Measurements from ENCODE around the gene SLC2A1.

The SLC2A1 gene

DNA sequence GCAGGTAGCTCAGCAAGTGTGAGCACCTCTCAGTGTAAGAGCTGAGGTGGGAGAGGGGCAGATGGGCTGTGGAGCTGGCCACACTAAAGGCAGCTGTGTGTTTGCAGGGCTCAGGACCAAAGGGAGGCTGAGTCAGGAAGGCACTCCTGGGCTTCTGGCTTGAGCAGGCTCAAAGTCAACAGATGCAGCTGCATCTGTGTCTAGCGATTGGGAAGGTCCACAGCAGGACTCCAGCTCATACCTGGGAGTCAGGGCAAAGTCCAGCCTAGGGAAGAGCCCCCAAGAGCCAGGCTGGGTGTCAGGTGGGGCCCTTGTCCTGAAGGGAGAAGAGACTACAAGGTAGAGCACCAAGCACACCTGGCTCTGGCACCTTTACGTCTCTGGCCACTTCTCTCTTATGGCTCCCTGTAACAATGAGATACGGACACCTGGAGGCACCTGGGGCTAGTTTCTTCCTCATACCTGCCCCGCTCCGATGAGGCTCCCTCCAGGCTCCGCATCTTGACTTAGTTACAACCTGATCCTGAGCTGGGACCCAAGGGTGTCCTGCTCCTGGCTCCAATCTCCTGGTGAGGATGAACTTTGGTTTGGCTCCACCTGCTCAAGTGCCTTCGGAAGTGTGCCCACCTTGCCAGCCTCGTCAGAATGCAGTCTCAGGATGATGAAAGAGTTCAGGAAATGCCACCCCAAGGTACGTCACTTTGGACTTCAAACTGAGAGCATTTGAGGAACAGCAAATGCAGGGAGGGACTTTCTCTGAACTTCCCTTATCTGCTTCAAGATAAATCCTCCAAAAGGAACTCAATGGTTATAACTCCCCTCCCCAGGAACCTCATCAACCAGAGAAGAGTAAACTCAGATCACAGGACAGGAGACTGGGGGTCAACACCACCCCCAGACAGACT is 21.5 kb upstream of the SLC2A1 start:
- H3K9me3 ChIP-seq (ENCODE audit: control insufficient read depth in 1 of 2, low read length in 2 of 2): no peaks in the 10 kb centered on the region
- no peaks in the 10 kb centered on the region for H3K36me3 ChIP-seq (ENCODE audit: control insufficient read depth in 1 of 2, insufficient read depth in 2 of 2, low read length in 2 of 2)
- H3K27me3 ChIP-seq (ENCODE audit: control insufficient read depth in 1 of 2, insufficient read depth in 2 of 2, low read length in 2 of 2): no peaks in the 10 kb centered on the region
- peaks cover 11 to 15% of the 10 kb centered on the region in 2 donors for H3K4me1 ChIP-seq (ENCODE audit: control insufficient read depth in 1 of 2, insufficient read depth in 2 of 2, low read length in 2 of 2)
- peak overlapping the region; percentile 40 to 48 for H3K4me3 ChIP-seq (ENCODE audit: low read depth in 1 of 2, low read length in 2 of 2)
- H3K9ac ChIP-seq (ENCODE audit: low read depth in 1 of 2, low read length in 2 of 2): peak overlapping the region; percentile 6 to 28
- H3K27ac ChIP-seq (ENCODE audit: low read depth, low read length): no peak overlapping the region

DNA sequence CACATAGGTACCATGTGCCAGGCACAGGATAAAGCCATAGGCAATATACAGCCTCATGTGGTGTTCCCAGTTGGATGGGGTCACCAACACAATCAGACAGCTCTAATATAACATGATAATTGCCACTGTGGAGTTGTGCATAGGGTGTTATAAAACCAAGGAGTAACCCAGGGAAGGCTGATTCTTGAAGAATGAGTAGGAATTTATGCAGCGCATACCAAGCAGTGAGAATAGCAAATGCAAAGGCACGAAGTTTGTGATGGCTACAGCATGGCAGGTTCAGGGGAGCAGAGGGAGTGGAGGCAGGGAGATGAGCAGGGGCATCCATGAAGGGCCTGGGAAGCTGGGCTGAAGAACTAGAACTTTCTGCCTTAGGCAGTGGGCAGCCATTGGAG is 20.4 kb upstream of the SLC2A1 start:
- H3K4me1 ChIP-seq (ENCODE audit: control insufficient read depth in 1 of 2, insufficient read depth in 2 of 2, low read length in 2 of 2): peaks cover 11 to 15% of the 10 kb centered on the region in 2 donors
- no peak overlapping the region for H3K27ac ChIP-seq (ENCODE audit: low read depth, low read length)
- H3K36me3 ChIP-seq (ENCODE audit: control insufficient read depth in 1 of 2, insufficient read depth in 2 of 2, low read length in 2 of 2): no peaks in the 10 kb centered on the region
- H3K9me3 ChIP-seq (ENCODE audit: control insufficient read depth in 1 of 2, low read length in 2 of 2): no peaks in the 10 kb centered on the region
- no peak overlapping the region for H3K9ac ChIP-seq (ENCODE audit: low read depth in 1 of 2, low read length in 2 of 2)
- no peak overlapping the region for H3K4me3 ChIP-seq (ENCODE audit: low read depth in 1 of 2, low read length in 2 of 2)
- no peaks in the 10 kb centered on the region for H3K27me3 ChIP-seq (ENCODE audit: control insufficient read depth in 1 of 2, insufficient read depth in 2 of 2, low read length in 2 of 2)

DNA sequence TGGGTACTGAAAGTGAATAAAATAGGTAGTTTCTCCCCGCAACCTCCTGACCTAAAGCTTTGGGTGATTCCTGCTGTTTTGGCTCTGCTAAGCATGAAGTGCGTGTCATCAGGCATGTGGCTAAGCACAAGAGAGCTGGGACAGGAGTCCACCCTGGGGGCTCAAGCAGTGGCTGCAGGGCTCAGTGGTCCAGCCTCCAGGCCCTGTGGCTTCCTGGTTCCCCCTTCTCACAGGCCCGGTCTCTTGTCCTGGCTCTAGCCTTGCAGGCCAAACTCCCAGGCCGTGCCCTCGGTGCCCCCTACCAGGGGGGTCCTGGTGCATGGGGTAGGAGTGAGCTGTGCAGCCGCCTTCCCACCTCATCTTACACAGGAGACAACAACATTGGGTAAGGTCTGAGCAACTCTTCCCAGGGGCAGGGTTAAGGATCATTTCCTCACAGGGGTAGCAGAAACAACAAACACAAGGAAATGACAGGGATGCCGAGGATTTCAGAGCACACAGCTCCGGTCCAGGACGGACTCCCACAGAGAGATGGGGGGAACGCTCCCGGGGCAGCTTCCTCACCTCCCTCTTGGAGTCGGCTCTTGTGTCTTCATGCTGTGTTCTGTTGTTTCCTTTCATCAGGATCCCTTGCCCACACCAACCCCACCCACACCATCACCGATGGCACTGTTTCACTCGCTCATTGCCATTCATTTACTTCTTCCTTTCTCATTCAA is 19.8 kb upstream of the SLC2A1 start:
- no peaks in the 10 kb centered on the region for H3K27me3 ChIP-seq (ENCODE audit: control insufficient read depth in 1 of 2, insufficient read depth in 2 of 2, low read length in 2 of 2)
- no peaks in the 10 kb centered on the region for H3K9me3 ChIP-seq (ENCODE audit: control insufficient read depth in 1 of 2, low read length in 2 of 2)
- no peak overlapping the region for H3K9ac ChIP-seq (ENCODE audit: low read depth in 1 of 2, low read length in 2 of 2)
- H3K27ac ChIP-seq (ENCODE audit: low read depth, low read length): no peak overlapping the region
- no peak overlapping the region for H3K4me3 ChIP-seq (ENCODE audit: low read depth in 1 of 2, low read length in 2 of 2)
- H3K4me1 ChIP-seq (ENCODE audit: control insufficient read depth in 1 of 2, insufficient read depth in 2 of 2, low read length in 2 of 2): peaks cover 11 to 15% of the 10 kb centered on the region in 2 donors
- H3K36me3 ChIP-seq (ENCODE audit: control insufficient read depth in 1 of 2, insufficient read depth in 2 of 2, low read length in 2 of 2): no peaks in the 10 kb centered on the region

DNA sequence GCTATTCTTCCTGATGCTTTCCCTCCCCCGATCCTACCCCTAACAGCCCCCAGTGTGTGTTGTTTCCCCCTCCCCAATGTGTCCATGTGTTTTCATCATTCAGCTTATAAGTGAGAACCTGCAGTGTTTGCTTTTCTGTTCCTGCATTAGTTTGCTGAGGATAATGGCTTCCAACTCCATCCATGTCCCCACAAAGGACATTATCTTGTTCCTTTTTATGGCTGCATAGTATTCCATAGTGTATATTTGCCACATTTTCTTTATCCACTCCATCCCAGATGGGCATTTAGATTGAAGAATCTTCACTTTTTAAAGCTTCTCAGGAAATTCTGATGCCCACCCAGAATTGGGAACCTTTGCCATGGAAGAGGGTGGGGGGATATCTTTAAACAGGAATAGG is 19.0 kb upstream of the SLC2A1 start:
- Histone ChIP-seq H3K9me3 (ENCODE audit: control insufficient read depth in 1 of 2, low read length in 2 of 2) (no peaks in the 10 kb centered on the region), H3K27ac (ENCODE audit: low read depth, low read length) (no peak overlapping the region), H3K36me3 (ENCODE audit: control insufficient read depth in 1 of 2, insufficient read depth in 2 of 2, low read length in 2 of 2) (no peaks in the 10 kb centered on the region), H3K27me3 (ENCODE audit: control insufficient read depth in 1 of 2, insufficient read depth in 2 of 2, low read length in 2 of 2) (no peaks in the 10 kb centered on the region), H3K4me1 (ENCODE audit: control insufficient read depth in 1 of 2, insufficient read depth in 2 of 2, low read length in 2 of 2) (peaks cover 11 to 15% of the 10 kb centered on the region in 2 donors), H3K9ac (ENCODE audit: low read depth in 1 of 2, low read length in 2 of 2) (no peak overlapping the region), H3K4me3 (ENCODE audit: low read depth in 1 of 2, low read length in 2 of 2) (no peak overlapping the region)

DNA sequence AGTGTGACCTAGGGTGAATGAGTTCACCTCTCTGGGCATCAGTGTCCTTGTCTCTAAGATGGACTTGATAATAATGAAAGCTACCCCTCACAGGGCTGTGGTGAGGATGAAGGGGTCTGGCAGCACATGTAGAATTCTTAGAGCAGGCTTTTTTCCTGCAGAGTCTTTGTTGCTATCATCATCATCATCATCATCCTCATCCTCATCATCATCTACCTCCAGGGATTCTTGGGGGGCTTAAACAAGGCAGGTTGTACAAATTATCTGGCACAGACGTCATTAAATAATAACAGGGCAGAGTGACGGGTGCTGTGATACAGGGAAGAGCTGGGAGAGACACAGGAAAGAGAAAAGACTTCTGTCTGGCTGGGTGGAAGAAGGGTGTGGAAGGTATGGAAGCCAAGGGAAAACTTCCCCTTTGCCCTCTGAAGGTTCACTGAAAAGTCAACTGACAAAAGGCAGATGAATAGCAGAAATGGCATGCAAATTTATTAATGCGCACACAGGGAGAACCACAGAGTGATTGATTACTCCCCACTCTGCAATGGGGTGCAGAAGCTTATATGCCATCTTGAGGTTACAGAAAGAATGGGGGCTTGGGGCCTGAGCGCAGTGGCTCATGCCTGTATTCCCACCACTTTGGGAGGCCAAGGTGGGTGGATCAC is 17.0 kb upstream of the SLC2A1 start:
- Histone ChIP-seq H3K27me3 (ENCODE audit: control insufficient read depth in 1 of 2, insufficient read depth in 2 of 2, low read length in 2 of 2) (no peaks in the 10 kb centered on the region), H3K4me1 (ENCODE audit: control insufficient read depth in 1 of 2, insufficient read depth in 2 of 2, low read length in 2 of 2) (peaks cover 10% of the 10 kb centered on the region in 2 donors), H3K27ac (ENCODE audit: low read depth, low read length) (no peak overlapping the region), H3K36me3 (ENCODE audit: control insufficient read depth in 1 of 2, insufficient read depth in 2 of 2, low read length in 2 of 2) (no peaks in the 10 kb centered on the region), H3K4me3 (ENCODE audit: low read depth in 1 of 2, low read length in 2 of 2) (no peak overlapping the region), H3K9ac (ENCODE audit: low read depth in 1 of 2, low read length in 2 of 2) (no peak overlapping the region), H3K9me3 (ENCODE audit: control insufficient read depth in 1 of 2, low read length in 2 of 2) (no peaks in the 10 kb centered on the region)

DNA sequence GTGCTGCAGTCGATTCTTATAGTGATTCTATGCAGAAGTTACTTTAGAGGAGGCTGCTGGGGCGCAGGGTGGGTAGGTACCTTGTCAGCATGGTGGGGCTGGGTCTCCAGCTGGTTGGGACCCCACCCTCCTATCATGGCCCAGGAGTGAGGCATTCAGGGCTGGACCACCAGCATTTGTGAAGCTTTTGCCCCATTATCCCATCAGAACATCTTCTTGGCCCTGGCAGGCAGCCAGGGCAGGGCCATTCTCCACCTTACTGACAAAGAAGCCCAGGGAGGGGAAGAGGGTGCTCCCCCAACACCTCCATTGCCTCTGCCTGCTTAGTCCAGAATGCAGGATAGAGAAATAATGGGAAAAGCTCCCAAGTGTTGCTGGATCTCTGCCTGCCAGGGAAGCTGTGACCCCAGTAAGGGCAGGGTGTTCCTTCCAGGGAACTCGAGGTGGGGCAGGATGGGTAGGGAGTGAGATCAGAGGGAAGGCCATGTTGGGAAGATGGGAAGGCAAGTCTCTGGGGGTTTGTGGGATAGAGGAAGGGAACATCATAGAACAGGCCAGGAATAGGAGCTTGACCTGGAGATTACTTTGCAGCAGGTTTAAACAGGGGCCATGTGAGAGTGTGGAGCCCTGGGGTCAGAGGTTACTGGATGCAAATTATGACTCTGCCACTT is 16.2 kb upstream of the SLC2A1 start:
- H3K4me3 ChIP-seq (ENCODE audit: low read depth in 1 of 2, low read length in 2 of 2): no peak overlapping the region
- no peak overlapping the region for H3K9ac ChIP-seq (ENCODE audit: low read depth in 1 of 2, low read length in 2 of 2)
- no peaks in the 10 kb centered on the region for H3K27me3 ChIP-seq (ENCODE audit: control insufficient read depth in 1 of 2, insufficient read depth in 2 of 2, low read length in 2 of 2)
- H3K36me3 ChIP-seq (ENCODE audit: control insufficient read depth in 1 of 2, insufficient read depth in 2 of 2, low read length in 2 of 2): no peaks in the 10 kb centered on the region
- no peaks in the 10 kb centered on the region for H3K9me3 ChIP-seq (ENCODE audit: control insufficient read depth in 1 of 2, low read length in 2 of 2)
- H3K4me1 ChIP-seq (ENCODE audit: control insufficient read depth in 1 of 2, insufficient read depth in 2 of 2, low read length in 2 of 2): peaks cover 4 to 6% of the 10 kb centered on the region in 2 donors
- H3K27ac ChIP-seq (ENCODE audit: low read depth, low read length): no peak overlapping the region

DNA sequence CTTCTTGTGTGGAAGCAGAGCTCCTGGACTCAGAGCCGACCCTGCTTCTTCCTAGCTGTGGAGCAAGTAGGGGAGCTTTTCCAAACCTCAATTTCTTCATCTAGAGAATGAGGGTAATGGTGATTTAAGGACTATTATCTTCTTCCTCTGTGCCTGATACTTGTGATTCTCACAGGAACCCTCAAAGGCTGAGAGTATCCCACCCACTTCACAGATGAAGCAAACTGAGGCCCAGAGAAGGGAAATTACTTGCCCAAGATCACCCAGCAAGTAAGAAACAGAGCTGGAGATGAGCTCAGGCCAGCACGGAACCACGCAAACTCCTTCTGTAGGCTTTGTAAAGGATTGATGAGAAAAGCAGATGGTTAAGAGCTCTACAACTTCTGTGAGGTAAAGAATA is 15.1 kb upstream of the SLC2A1 start:
- no peak overlapping the region for H3K27ac ChIP-seq (ENCODE audit: low read depth, low read length)
- H3K9ac ChIP-seq (ENCODE audit: low read depth in 1 of 2, low read length in 2 of 2): no peak overlapping the region
- H3K9me3 ChIP-seq (ENCODE audit: control insufficient read depth in 1 of 2, low read length in 2 of 2): no peaks in the 10 kb centered on the region
- peaks cover 0 to 3% of the 10 kb centered on the region in 2 donors for H3K4me1 ChIP-seq (ENCODE audit: control insufficient read depth in 1 of 2, insufficient read depth in 2 of 2, low read length in 2 of 2)
- H3K4me3 ChIP-seq (ENCODE audit: low read depth in 1 of 2, low read length in 2 of 2): no peak overlapping the region
- no peaks in the 10 kb centered on the region for H3K36me3 ChIP-seq (ENCODE audit: control insufficient read depth in 1 of 2, insufficient read depth in 2 of 2, low read length in 2 of 2)
- no peaks in the 10 kb centered on the region for H3K27me3 ChIP-seq (ENCODE audit: control insufficient read depth in 1 of 2, insufficient read depth in 2 of 2, low read length in 2 of 2)

DNA sequence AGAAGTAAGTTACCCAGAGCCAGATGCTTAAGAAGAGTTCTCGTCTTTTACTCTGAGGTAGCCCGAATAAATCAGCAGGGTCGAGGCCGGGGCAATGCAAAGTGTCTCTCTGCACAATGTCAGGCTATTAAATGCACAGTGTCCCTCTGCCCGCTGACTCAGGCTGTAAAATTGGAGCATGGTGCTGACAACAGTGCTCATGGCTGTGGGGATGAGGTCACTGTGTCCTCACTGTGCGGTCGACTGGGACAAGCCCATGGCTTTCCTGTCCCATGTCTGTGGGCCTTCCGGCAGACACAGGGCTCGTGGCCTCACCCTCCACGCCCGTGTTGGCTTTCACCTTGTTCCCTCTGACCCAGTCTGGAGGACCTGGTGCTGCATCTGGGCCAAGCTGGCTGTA is 14.6 kb upstream of the SLC2A1 start:
- Histone ChIP-seq H3K9ac (ENCODE audit: low read depth in 1 of 2, low read length in 2 of 2) (no peak overlapping the region), H3K36me3 (ENCODE audit: control insufficient read depth in 1 of 2, insufficient read depth in 2 of 2, low read length in 2 of 2) (no peaks in the 10 kb centered on the region), H3K9me3 (ENCODE audit: control insufficient read depth in 1 of 2, low read length in 2 of 2) (no peaks in the 10 kb centered on the region), H3K27me3 (ENCODE audit: control insufficient read depth in 1 of 2, insufficient read depth in 2 of 2, low read length in 2 of 2) (no peaks in the 10 kb centered on the region), H3K4me1 (ENCODE audit: control insufficient read depth in 1 of 2, insufficient read depth in 2 of 2, low read length in 2 of 2) (peaks cover 0 to 3% of the 10 kb centered on the region in 2 donors), H3K27ac (ENCODE audit: low read depth, low read length) (no peak overlapping the region), H3K4me3 (ENCODE audit: low read depth in 1 of 2, low read length in 2 of 2) (no peak overlapping the region)

DNA sequence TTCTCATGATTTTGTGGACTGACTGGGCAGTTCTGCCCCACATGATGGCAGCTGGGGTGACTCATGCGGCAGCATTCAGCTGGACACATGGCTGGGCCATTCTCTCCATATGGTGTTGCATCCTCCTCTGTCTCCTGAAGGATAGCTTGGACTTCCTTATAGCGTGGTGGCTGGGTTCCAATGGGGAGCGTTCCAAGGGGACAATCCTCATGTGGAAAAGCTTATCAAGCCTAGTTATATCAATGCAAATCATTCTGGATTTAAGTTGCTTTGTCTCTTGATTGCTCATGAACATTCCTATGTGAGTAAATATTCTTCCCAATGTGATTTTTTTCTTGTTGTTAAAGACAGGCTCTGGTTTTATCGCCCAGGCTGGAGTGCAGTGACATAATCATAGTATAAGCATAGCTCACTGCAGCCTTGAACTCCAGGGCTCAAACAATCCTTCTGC is 13.2 kb upstream of the SLC2A1 start:
- Histone ChIP-seq H3K27me3 (ENCODE audit: control insufficient read depth in 1 of 2, insufficient read depth in 2 of 2, low read length in 2 of 2) (no peaks in the 10 kb centered on the region), H3K9ac (ENCODE audit: low read depth in 1 of 2, low read length in 2 of 2) (no peak overlapping the region), H3K27ac (ENCODE audit: low read depth, low read length) (no peak overlapping the region), H3K9me3 (ENCODE audit: control insufficient read depth in 1 of 2, low read length in 2 of 2) (no peaks in the 10 kb centered on the region), H3K36me3 (ENCODE audit: control insufficient read depth in 1 of 2, insufficient read depth in 2 of 2, low read length in 2 of 2) (no peaks in the 10 kb centered on the region), H3K4me3 (ENCODE audit: low read depth in 1 of 2, low read length in 2 of 2) (no peak overlapping the region), H3K4me1 (ENCODE audit: control insufficient read depth in 1 of 2, insufficient read depth in 2 of 2, low read length in 2 of 2) (peaks cover 5 to 6% of the 10 kb centered on the region in 2 donors)
